Measurements from ENCODE around the gene DHRS4. TPM values are rescaled to one million over a fixed set of nuclear protein-coding genes. Genes with fewer than 3 reads are reported as not detected.
A peak's percentile ranks its signal among the peaks of the same experiment; 100 is the strongest.

Gene DHRS4
- total RNA-seq, 1 donor from 2014 or later = 9.8 TPM

- peak in 1 of 2 donors; percentile 89 for DNase-seq (ENCODE audit: low spot score in 2 of 2)
- Histone ChIP-seq H3K27ac (peak overlapping the region in 1 of 2 donors; percentile 35), H3K27me3 (no peaks in the 10 kb centered on the region), H3K36me3 (no peaks in the 10 kb centered on the region), H3K4me3 (no peak overlapping the region), H3K9me3 (no peaks in the 10 kb centered on the region), H3K4me1 (peaks cover 5 to 11% of the 10 kb centered on the region in 2 donors)
- TF ChIP-seq CTCF (IDR thresholded peaks at IDR 0.05) = peak; percentile 60 to 92 (median 81)
- intact Hi-C loops (cut with DNase I) = loop anchor here (1.0 to 10.0 kb wide), 2 partner anchors 23 to 295 kb away; partner anchors contain the start of genes DHRS2 and DHRS4
Measured at GRCh38 chr14:23929822-23930294, 23.7 kb upstream of the DHRS4 start.

DNA sequence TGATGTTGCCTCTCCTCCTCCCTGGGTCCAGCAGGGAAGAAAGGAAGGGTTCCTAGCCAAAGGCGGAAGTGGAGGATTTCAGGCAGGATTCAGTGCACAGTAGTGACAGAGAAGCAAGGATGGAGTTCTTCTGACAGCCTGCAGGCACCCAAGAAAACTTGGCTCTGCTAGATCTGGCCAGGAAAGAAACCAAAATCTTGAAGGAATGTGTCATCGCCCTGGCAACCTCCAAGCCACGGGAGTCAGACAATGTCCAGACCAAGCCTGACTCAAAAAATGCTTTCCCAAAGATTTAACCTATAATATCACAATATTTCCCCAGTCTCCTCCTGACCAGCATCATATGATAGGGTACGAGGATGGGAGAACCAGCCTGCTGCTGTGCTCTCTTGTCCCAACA, 22.8 kb upstream of the DHRS4 start:
- H3K36me3 ChIP-seq = no peaks in the 10 kb centered on the region
- H3K27ac ChIP-seq = peak overlapping the region; percentile 7 to 35
- H3K9me3 ChIP-seq = no peaks in the 10 kb centered on the region
- peak in 1 of 2 donors; percentile 72 for DNase-seq (ENCODE audit: low spot score in 2 of 2)
- intact Hi-C loops (cut with DNase I) = loop anchor here (1.0 to 10.0 kb wide), 2 partner anchors 23 to 296 kb away; partner anchors contain the start of genes DHRS2 and DHRS4
- H3K4me3 ChIP-seq = no peak overlapping the region
- TF ChIP-seq CTCF (IDR thresholded peaks at IDR 0.05) = no peak
- H3K27me3 ChIP-seq = no peaks in the 10 kb centered on the region
- peaks cover 5 to 11% of the 10 kb centered on the region in 2 donors for H3K4me1 ChIP-seq

DNA sequence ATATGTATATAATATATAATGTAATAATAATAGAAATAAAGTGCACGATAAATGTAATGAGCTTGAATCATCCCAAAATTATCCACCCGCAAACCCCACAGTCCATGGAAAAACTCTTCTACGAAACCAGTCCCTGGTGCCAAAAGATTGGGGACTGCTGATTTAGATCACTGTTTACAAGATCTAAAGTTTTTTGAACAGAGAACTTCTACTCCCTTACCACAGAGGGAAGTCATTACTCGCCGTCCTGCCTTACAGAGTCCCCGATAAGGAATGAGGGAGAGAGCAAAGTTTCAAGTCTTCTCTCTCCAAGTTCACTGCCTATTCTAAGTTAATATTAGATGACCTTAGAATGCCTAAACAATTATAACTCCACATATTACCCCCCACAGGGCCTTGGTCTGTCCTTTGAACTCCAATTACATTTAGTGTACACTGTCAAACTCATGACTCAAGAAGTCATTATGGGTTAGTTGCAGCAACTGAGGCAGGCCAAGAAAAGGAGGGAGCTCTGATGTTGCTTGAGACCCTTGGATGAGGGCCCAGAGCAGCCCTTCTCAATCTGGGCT, 21.8 kb upstream of the DHRS4 start:
- peaks cover 5 to 11% of the 10 kb centered on the region in 2 donors for H3K4me1 ChIP-seq
- intact Hi-C loops (cut with DNase I) = loop anchor here (10.0 kb wide), 1 partner anchor 297 kb away; the partner anchor contains the start of gene DHRS2
- H3K36me3 ChIP-seq = no peaks in the 10 kb centered on the region
- no peaks in the 10 kb centered on the region for H3K27me3 ChIP-seq
- no peaks in the 10 kb centered on the region for H3K9me3 ChIP-seq
- no peak for TF ChIP-seq CTCF (IDR thresholded peaks at IDR 0.05)
- no peak overlapping the region for H3K4me3 ChIP-seq
- no peak for DNase-seq (ENCODE audit: low spot score in 2 of 2)
- no peak overlapping the region for H3K27ac ChIP-seq

DNA sequence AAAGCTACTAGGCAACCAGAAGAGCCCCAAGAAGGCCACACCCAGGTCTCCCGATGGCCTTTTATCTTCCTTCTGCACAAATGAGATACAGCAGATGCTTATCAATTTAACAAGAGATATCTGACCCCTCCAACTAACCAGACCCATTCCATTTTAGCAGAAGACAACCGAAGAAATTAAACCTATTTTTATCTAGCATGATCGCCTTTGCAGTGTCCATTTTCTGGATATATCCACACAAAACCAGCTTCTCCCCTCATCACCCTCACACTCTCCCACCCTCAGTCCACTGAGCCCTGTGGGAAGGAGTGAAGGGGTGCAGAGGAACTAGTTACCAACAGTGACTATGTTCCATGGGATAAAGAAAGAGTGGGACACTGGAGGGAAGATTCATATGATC, 20.9 kb upstream of the DHRS4 start:
- DNase-seq (ENCODE audit: low spot score in 2 of 2) = no peak
- Histone ChIP-seq H3K4me3 (no peak overlapping the region), H3K4me1 (peaks cover 5 to 11% of the 10 kb centered on the region in 2 donors), H3K9me3 (no peaks in the 10 kb centered on the region), H3K27ac (no peak overlapping the region), H3K27me3 (no peaks in the 10 kb centered on the region), H3K36me3 (no peaks in the 10 kb centered on the region)
- no peak for TF ChIP-seq CTCF (IDR thresholded peaks at IDR 0.05)
- intact Hi-C loops (cut with DNase I) = loop anchor here (10.0 kb wide), 1 partner anchor 298 kb away; the partner anchor contains the start of gene DHRS2

DNA sequence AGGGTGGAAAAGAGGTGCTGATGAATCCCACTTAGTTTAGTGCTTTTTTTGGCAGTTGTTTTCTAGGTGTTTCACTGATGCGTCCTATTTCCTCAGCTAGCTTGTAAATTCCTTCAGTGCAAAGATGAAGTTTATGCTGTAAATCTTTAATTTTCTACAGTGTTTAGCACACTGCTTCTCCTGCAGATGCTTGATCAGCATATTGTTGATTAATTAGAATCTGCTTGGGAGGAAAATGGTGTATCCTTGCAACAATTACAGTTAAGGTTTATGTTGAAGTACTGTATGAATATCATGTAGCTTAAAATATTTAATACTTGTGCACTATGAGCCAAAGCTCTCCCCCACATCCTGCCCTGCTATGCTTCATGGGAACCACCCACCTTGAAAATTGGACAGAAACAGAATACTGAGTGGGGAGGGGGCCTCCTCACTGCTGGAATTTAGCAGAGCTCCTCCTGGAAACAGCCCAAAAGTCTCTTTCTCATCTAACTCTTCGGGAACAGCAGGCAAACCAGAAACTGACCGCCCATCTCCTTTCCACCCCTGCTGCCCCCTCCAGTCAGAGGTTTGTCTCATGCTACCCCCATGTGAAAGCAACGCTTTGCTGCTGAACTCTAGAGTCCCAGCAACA, 20.3 kb upstream of the DHRS4 start:
- intact Hi-C loops (cut with DNase I) = loop anchor here (10.0 kb wide), 1 partner anchor 298 kb away; the partner anchor contains the start of gene DHRS2
- no peak for TF ChIP-seq CTCF (IDR thresholded peaks at IDR 0.05)
- H3K4me3 ChIP-seq = no peak overlapping the region
- DNase-seq (ENCODE audit: low spot score in 2 of 2) = no peak
- no peaks in the 10 kb centered on the region for H3K36me3 ChIP-seq
- H3K9me3 ChIP-seq = no peaks in the 10 kb centered on the region
- no peaks in the 10 kb centered on the region for H3K27me3 ChIP-seq
- no peak overlapping the region for H3K27ac ChIP-seq
- peaks cover 5 to 11% of the 10 kb centered on the region in 2 donors for H3K4me1 ChIP-seq

All from ascending aorta (tissue), 2 donors.